NCI-H146 treated with DMSO at 0.1 percent for 48 hours (cell line): ENCODE data around the gene MAPK13.

ENCODE experiments used
- DNase-seq: peaks from one replicate; lab custom pipeline; 2025; ENCODE audit not compliant: unreplicated experiment; lab: John Stamatoyannopoulos, UW

The MAPK13 gene

GRCh38 chr6:36142971-36143838, 12.9 kb downstream of the MAPK13 start:
- DNase-seq = no peak

DNA sequence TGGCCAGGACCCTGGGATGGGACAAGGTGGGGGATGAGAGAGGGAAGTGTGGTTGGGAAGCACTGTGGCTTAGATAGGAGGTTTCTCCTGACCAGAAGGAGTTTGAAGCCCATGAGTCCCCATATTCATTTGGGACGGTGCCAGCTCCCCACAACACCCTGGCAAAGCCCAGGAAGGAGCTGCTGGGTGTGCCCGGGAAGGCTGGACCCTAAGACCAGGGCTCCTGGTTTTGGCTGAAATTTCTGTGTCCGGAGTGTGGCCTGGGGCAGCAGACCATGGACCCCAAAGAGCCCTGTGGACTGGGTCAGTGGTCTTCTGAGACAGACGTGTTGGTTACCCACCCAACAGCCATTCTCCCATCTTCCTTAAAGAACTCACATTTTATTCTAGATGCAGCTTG, 15.2 kb downstream of the MAPK13 start:
- DNase-seq = no peak

DNA sequence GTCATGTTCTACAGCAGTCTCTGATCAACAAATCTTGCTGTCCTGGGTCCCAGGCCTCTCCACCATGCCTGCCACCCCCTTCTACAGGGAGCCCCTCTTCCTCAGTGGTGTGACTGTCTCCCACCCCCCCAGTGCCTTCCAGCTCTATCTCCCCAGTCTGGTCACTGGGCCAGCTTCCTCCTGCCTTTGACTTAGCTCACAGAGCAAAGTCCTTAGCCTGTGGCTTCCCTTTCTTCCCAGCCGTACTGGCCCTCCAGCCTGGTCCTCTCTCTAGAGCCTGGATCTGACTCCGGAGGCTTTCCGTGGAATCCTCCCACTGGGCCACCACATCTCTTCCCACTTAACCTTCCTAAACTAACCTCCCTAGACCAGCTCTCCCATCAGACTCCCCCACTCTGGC, 17.0 kb downstream of the MAPK13 start:
- DNase-seq = no peak

GRCh38 chr6:36149476-36149875, 19.2 kb downstream of the MAPK13 start:
- no peak for DNase-seq

GRCh38 chr6:36150283-36150682, 20.0 kb downstream of the MAPK13 start:
- no peak for DNase-seq

DNA sequence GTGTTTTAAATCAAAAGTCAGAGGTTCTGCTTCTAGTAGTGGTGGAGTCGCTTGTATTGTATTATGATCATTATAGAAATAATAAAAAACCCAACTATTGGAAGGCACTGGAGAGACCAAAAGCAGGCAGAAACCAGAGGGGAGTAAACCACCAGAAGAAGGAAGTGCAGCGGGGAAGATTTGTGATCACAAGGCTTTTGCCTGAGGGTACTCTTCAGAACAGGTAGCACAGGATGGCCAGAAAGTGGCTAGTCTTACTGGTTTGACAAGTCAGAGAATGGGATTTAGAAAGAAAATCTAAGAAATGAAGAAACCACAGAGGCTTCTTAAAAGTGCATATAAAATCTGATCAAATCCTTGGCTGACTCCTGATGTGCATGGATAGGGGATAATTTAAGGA, 24.0 kb downstream of the MAPK13 start:
- no peak for DNase-seq

GRCh38 chr6:36155662-36156061, 25.3 kb downstream of the MAPK13 start:
- no peak for DNase-seq

DNA sequence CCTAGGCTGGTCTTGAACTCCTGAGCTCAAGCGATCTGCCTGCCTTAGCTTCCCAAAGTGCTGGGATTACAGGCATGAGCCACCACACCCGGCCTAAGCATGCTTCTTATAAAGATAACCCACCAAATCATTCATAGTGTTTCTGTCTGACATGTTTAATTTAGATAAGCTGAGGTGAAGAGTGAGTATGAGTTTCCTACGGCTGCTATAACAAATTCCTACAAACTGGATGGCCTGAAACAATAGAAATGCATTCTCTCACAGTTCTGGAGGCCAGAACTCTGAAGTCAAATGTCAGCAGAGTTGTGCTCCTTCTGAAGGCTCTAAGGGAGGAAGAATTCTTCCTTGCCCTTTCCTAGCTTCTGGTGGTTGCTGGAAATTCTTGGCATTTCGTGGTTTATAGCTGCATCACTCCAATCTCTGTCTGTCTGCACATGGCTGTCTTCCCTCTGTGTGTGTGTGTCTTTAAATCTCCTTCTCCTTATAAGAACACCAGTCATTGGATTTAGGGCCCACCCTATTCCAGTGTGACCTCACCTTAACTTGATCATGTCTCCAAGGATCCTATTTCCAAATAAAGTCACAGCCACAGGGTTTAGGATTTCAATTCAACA, 29.9 kb downstream of the MAPK13 start:
- no peak for DNase-seq

GRCh38 chr6:36169023-36170007, 39.0 kb downstream of the MAPK13 start:
- DNase-seq = no peak

DNA sequence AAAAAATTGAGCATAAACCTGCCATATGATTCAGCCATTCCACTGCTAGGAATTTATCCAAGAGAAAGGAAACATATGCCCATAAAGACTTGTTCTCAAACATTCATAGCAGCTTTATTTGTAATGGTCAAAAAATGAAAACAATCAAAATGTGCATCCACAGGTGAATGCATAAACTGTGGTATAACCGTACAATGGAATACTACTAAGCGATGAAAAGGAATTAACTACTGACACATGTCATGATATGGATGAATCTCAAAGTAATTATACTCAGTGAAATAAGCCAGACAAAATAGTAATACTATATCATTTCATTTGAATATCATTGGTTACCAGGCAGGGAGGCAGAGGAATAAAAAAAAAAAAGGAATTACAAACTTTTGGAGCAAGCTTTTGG, 40.4 kb downstream of the MAPK13 start:
- DNase-seq = no peak

DNA sequence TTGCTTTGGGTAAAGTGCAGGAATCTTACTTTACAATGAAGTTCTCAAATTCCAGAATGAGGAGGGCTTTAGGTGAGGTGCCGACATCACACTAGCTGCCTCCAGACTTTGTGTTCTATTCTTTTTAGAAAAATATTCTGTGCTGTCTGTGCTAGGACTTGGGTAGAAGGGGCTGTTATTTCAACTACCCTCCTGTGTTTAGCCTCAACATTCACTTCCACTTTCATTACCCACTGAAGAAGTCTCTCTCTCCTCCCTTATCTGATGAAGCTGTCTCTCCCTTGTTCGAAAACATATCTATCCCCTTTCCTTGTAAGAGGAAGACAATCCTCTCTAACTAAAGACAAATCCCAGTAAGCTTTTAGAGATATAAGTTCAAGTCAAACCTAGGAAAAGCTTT, 41.3 kb downstream of the MAPK13 start:
- no peak for DNase-seq

DNA sequence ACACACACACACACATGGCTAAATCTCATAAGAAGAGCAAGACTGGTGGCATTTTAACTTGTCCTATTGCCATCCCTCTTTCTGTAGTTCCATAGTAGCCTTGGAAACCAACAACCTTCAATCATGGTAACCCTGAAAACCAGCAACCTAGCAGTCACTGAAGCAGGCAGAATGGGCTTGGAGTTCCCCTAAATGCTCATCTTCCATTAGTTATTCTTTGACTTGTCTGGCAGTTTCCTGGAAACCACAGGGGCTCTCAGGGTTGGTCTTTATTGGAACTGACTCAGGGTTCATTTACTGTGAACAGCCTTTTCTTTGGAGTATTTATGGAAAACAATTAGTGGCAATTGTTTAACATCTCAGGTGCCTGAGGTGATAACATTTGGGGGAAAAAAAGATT, 46.9 kb downstream of the MAPK13 start:
- DNase-seq = no peak

DNA sequence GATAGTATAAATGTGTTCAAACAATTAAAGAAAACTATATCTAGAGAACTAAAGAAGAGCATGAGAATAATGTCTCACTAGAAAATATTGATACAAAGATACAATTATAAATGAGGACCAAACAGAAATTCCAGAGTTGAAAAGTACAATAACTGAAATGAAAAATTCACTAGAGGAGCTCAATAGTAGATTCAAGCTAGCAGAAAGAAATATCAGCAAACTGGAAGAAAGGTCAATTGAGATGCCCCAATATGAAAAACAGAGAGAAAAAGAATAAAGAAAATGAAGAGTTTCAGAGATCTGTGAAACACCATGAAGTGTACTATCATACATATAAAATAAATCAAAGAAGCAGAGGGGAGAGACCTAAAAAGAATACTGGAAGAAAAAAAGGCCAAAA, 48.2 kb downstream of the MAPK13 start:
- DNase-seq = no peak

- no peak for DNase-seq
These were observed 49.8 kb downstream of the MAPK13 start for GRCh38 chr6:36180126-36180525.

DNA sequence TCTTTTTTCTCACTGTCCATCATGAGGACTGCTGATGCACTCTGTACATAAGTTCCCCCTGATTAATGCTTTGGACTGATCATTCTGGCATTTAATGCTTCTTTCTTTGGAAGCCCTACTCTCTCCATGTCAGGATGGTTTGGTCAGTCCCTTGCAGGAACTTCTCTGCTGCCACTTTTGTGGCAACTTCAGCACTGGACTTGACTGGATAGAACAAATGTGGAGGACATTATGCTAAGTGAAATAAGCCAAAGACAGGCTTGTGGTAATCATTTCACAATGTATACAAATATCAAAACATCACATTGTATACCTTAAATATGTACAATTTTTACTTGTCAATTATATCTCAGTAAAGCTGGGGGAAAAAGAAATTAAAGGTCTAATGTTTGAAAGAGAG, 54.0 kb downstream of the MAPK13 start:
- DNase-seq = no peak

- no peak for DNase-seq
These were observed 55.9 kb downstream of the MAPK13 start for GRCh38 chr6:36186199-36186598.

DNA sequence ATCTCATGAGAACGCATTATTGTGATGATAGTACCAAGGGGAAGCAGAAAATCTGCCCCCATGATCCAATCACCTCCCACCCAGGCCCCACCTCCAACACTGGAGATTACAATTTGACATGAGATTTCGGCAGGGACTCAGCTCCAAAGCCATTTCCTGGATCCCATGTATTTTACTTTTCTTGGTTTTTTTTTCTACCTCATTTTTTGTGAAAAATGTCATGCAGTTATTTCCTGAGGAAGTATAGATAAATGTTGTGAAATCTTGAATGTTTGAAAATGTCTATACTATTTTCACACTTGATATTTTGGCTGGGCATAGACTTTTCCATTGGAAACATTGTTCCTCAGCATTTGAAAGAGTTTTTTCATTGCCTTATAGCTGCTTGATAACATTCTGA, 57.1 kb downstream of the MAPK13 start:
- DNase-seq = no peak
